ENCODE measurements around the gene RAPGEF1. TPM values are rescaled to one million over a fixed set of nuclear protein-coding genes. Genes with fewer than 3 reads are reported as not detected.

The RAPGEF1 gene
- total RNA-seq, 1 donor from 2014 or later, result 168 TPM

GRCh38 chr9:131633491-131634031, 106.3 kb downstream of the RAPGEF1 start:
- Mint-ChIP-seq H3K9me3 (no peaks in the 10 kb centered on the region), H3K27me3 (ENCODE audit: insufficient read depth) (peaks cover 2% of the 10 kb centered on the region), H3K27ac (peak overlapping the region; percentile 7), H3K4me3 (no peak overlapping the region), H3K36me3 (ENCODE audit: low read depth) (peaks cover 44% of the 10 kb centered on the region), H3K4me1 (ENCODE audit: low read depth) (peaks cover 72% of the 10 kb centered on the region)
- intact Hi-C loops (cut with micrococcal nuclease), result loop anchor here (2.0 kb wide), 3 partner anchors 17 to 95 kb away; no protein-coding TSS in a partner anchor
- no peak for DNase-seq (ENCODE audit: low spot score)

GRCh38 chr9:131631306-131631705, 108.6 kb downstream of the RAPGEF1 start:
- no peak for DNase-seq (ENCODE audit: low spot score)
- H3K36me3 Mint-ChIP-seq (ENCODE audit: low read depth), result peaks cover 42% of the 10 kb centered on the region
- peak overlapping the region; percentile 62 for H3K27ac Mint-ChIP-seq
- peaks cover 70% of the 10 kb centered on the region for H3K4me1 Mint-ChIP-seq (ENCODE audit: low read depth)
- no peaks in the 10 kb centered on the region for H3K9me3 Mint-ChIP-seq
- intact Hi-C loops (cut with micrococcal nuclease), result no loop called here
- peaks cover 2% of the 10 kb centered on the region for H3K27me3 Mint-ChIP-seq (ENCODE audit: insufficient read depth)
- no peak overlapping the region for H3K4me3 Mint-ChIP-seq

GRCh38 chr9:131630205-131630831, 109.6 kb downstream of the RAPGEF1 start:
- no peak for DNase-seq (ENCODE audit: low spot score)
- Mint-ChIP-seq H3K36me3 (ENCODE audit: low read depth) (peaks cover 49% of the 10 kb centered on the region), H3K4me1 (ENCODE audit: low read depth) (peaks cover 70% of the 10 kb centered on the region), H3K27me3 (ENCODE audit: insufficient read depth) (peaks cover 2% of the 10 kb centered on the region), H3K4me3 (peak overlapping the region; percentile 15), H3K9me3 (no peaks in the 10 kb centered on the region), H3K27ac (peak overlapping the region; percentile 91)
- intact Hi-C loops (cut with micrococcal nuclease), result no loop called here

- peaks cover 49% of the 10 kb centered on the region for H3K36me3 Mint-ChIP-seq (ENCODE audit: low read depth)
- no peak for DNase-seq (ENCODE audit: low spot score)
- peak overlapping the region; percentile 91 for H3K27ac Mint-ChIP-seq
- H3K4me1 Mint-ChIP-seq (ENCODE audit: low read depth), result peaks cover 70% of the 10 kb centered on the region
- H3K27me3 Mint-ChIP-seq (ENCODE audit: insufficient read depth), result peaks cover 2% of the 10 kb centered on the region
- no peak overlapping the region for H3K4me3 Mint-ChIP-seq
- intact Hi-C loops (cut with micrococcal nuclease), result loop anchor here (1.0 to 5.0 kb wide), 2 partner anchors 39 to 128 kb away; partner anchors contain the start of gene POMT1
- no peaks in the 10 kb centered on the region for H3K9me3 Mint-ChIP-seq
These were observed 110.1 kb downstream of the RAPGEF1 start for GRCh38 chr9:131629825-131630204.

- intact Hi-C loops (cut with micrococcal nuclease), result loop anchor here (1.0 to 5.0 kb wide), 2 partner anchors 38 to 127 kb away; partner anchors contain the start of gene POMT1
- H3K9me3 Mint-ChIP-seq, result no peaks in the 10 kb centered on the region
- H3K4me3 Mint-ChIP-seq, result peak overlapping the region; percentile 24
These were observed 110.7 kb downstream of the RAPGEF1 start for GRCh38 chr9:131629226-131629500.

GRCh38 chr9:131628459-131629225, 111.2 kb downstream of the RAPGEF1 start:
- intact Hi-C loops (cut with micrococcal nuclease), result loop anchor here (1.0 to 5.0 kb wide), 4 partner anchors 14 to 126 kb away; partner anchors contain the start of gene POMT1
- Mint-ChIP-seq H3K27ac (peak overlapping the region; percentile 91), H3K36me3 (ENCODE audit: low read depth) (peaks cover 56% of the 10 kb centered on the region), H3K27me3 (ENCODE audit: insufficient read depth) (peaks cover 2% of the 10 kb centered on the region), H3K4me3 (peak overlapping the region; percentile 24), H3K9me3 (no peaks in the 10 kb centered on the region), H3K4me1 (ENCODE audit: low read depth) (peaks cover 75% of the 10 kb centered on the region)
- no peak for DNase-seq (ENCODE audit: low spot score)

More at GRCh38 chr9:131629226-131629500, 110.7 kb downstream of the RAPGEF1 start:
- no peak for DNase-seq (ENCODE audit: low spot score)
- peaks cover 56% of the 10 kb centered on the region for H3K36me3 Mint-ChIP-seq (ENCODE audit: low read depth)
- peak overlapping the region; percentile 91 for H3K27ac Mint-ChIP-seq
- H3K4me1 Mint-ChIP-seq (ENCODE audit: low read depth), result peaks cover 75% of the 10 kb centered on the region
- H3K27me3 Mint-ChIP-seq (ENCODE audit: insufficient read depth), result peaks cover 2% of the 10 kb centered on the region

GRCh38 chr9:131627648-131628458, 112.0 kb downstream of the RAPGEF1 start:
- peaks cover 53% of the 10 kb centered on the region for H3K36me3 Mint-ChIP-seq (ENCODE audit: low read depth)
- intact Hi-C loops (cut with micrococcal nuclease), result loop anchor here (1.0 to 5.0 kb wide), 4 partner anchors 7 to 126 kb away; partner anchors contain the start of gene POMT1

GRCh38 chr9:131627326-131627647, 112.6 kb downstream of the RAPGEF1 start:
- Mint-ChIP-seq H3K27me3 (ENCODE audit: insufficient read depth) (peaks cover 2% of the 10 kb centered on the region), H3K27ac (peak overlapping the region; percentile 89), H3K36me3 (ENCODE audit: low read depth) (peaks cover 52% of the 10 kb centered on the region), H3K4me1 (ENCODE audit: low read depth) (peaks cover 65% of the 10 kb centered on the region), H3K4me3 (peak overlapping the region; percentile 32), H3K9me3 (no peaks in the 10 kb centered on the region)
- DNase-seq (ENCODE audit: low spot score), result no peak
- intact Hi-C loops (cut with micrococcal nuclease), result loop anchor here (1.0 to 5.0 kb wide), 2 partner anchors 8 to 125 kb away; partner anchors contain the start of gene POMT1

More at GRCh38 chr9:131627648-131628458, 112.0 kb downstream of the RAPGEF1 start:
- Mint-ChIP-seq H3K4me3 (peak overlapping the region; percentile 32), H3K4me1 (ENCODE audit: low read depth) (peaks cover 71% of the 10 kb centered on the region), H3K27ac (peak overlapping the region; percentile 89), H3K27me3 (ENCODE audit: insufficient read depth) (peaks cover 2% of the 10 kb centered on the region), H3K9me3 (no peaks in the 10 kb centered on the region)
- peak; percentile 61 for DNase-seq (ENCODE audit: low spot score)

GRCh38 chr9:131625790-131626670, 113.8 kb downstream of the RAPGEF1 start:
- H3K27me3 Mint-ChIP-seq (ENCODE audit: insufficient read depth), result no peaks in the 10 kb centered on the region
- H3K9me3 Mint-ChIP-seq, result no peaks in the 10 kb centered on the region
- intact Hi-C loops (cut with micrococcal nuclease), result loop anchor here (5.0 kb wide), 1 partner anchor 124 kb away; the partner anchor contains the start of gene POMT1

GRCh38 chr9:131625508-131625787, 114.4 kb downstream of the RAPGEF1 start:
- DNase-seq (ENCODE audit: low spot score), result no peak
- Mint-ChIP-seq H3K27me3 (ENCODE audit: insufficient read depth) (no peaks in the 10 kb centered on the region), H3K27ac (peak overlapping the region; percentile 87), H3K4me3 (no peak overlapping the region), H3K9me3 (no peaks in the 10 kb centered on the region), H3K4me1 (ENCODE audit: low read depth) (peaks cover 61% of the 10 kb centered on the region), H3K36me3 (ENCODE audit: low read depth) (peaks cover 50% of the 10 kb centered on the region)
- intact Hi-C loops (cut with micrococcal nuclease), result loop anchor here (5.0 kb wide), 1 partner anchor 123 kb away; the partner anchor contains the start of gene POMT1

More at GRCh38 chr9:131625790-131626670, 113.8 kb downstream of the RAPGEF1 start:
- peaks cover 67% of the 10 kb centered on the region for H3K4me1 Mint-ChIP-seq (ENCODE audit: low read depth)
- H3K27ac Mint-ChIP-seq, result peak overlapping the region; percentile 87
- peaks cover 53% of the 10 kb centered on the region for H3K36me3 Mint-ChIP-seq (ENCODE audit: low read depth)
- peak overlapping the region; percentile 37 for H3K4me3 Mint-ChIP-seq
- DNase-seq (ENCODE audit: low spot score), result peak; percentile 35

GRCh38 chr9:131624636-131625507, 115.0 kb downstream of the RAPGEF1 start:
- H3K36me3 Mint-ChIP-seq (ENCODE audit: low read depth), result peaks cover 50% of the 10 kb centered on the region
- no peak for DNase-seq (ENCODE audit: low spot score)
- H3K27me3 Mint-ChIP-seq (ENCODE audit: insufficient read depth), result no peaks in the 10 kb centered on the region
- peak overlapping the region; percentile 30 for H3K4me3 Mint-ChIP-seq
- intact Hi-C loops (cut with micrococcal nuclease), result loop anchor here (5.0 kb wide), 1 partner anchor 123 kb away; the partner anchor contains the start of gene POMT1
- no peaks in the 10 kb centered on the region for H3K9me3 Mint-ChIP-seq
- H3K4me1 Mint-ChIP-seq (ENCODE audit: low read depth), result peaks cover 58% of the 10 kb centered on the region
- H3K27ac Mint-ChIP-seq, result peak overlapping the region; percentile 87
